GM21423 (cell line): ENCODE data around the gene CLASP1.
"Not testable (repeated sequence)": the region's sequence is repeated elsewhere in the genome, so short reads cannot be mapped to it uniquely, and the experiment has no call there.

Experiments used
- ATAC-seq: cut with Tn5 transposase; IDR thresholded peaks from one replicate; pipeline ENCODE4 v1.9.1; 2021; ENCODE audit warnings: mild to moderate bottlenecking, moderate library complexity; ENCODE audit not compliant: unreplicated experiment

CLASP1 gene

DNA sequence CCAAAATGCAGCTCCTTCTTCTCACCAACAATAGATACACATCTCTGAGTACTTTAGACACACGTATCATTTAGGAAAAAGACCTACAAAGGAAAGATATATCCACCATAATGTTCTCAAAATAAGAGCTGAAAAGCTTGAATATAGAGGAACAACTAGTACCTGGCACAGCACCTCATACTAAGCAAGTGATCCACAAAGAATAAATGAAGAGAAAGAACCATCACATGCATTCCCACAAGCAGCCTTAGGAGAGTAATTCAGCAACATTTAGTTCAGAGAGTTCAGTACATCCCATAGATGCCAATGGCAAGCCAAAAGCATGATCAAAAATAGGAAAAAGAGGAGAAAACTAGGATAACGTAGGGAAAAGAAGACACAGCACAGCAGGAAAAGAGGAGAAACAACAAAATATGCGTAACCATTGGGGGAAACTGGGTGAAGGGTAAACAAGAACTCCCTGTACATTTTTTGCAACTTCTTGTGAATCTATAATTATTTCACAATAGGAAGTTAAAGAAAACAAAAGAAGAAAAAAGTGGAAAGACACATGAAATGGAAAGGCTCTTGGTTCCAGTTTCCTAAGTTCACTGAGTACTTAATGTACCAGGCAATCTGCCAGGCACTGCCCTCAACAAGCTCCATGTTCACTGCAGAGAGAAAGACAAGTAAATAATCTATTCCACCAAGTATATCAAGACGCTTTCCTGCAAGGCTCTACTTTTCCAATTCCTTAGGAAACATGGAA is 22.3 kb downstream of the CLASP1 start:
- no peak for ATAC-seq

DNA sequence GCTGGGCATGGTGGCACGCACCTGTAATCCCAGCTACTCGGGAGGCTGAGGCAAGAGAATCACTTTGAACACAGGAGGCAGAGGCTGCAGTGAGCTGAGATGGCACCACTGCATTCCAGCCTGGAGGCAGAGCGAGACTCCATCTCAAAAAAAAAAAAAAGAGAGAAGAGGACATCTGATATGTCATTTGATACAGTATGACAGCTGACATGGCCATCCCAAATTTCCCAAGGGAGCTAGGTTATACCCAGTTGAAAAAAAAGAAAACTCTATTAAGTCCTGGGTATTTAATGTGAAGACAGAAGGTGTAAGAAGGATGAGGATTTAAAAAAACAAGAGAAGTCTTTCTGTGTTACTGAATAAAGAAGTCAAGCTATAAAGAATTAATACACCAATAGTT is 23.3 kb downstream of the CLASP1 start:
- no peak for ATAC-seq

DNA sequence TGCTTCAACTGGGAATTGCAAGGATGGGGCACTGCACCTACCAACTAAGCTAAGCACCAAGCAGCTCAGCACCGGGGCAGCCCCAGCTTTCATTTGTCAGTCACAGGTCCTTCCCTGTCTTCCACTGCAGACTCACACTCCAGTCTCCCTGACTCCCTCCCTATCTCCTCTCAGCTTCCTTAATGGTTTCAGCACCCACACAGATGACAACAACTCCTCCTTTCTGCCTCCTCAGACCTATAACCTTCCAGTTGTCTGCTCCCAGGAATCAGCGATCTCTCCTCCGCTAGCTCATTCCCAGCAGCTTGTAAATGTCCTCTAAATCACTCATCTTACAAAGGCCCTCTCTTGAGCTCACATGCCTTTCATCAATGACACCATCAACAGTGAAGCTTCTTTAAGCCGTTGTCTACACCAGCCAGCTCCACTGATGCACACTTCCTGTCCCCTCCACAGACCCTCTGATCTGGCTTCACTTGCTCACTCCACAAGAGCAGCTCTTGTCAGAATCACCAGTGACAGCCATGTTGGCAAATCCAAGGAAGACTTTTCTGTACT is 32.1 kb downstream of the CLASP1 start:
- ATAC-seq = peak; percentile 61

DNA sequence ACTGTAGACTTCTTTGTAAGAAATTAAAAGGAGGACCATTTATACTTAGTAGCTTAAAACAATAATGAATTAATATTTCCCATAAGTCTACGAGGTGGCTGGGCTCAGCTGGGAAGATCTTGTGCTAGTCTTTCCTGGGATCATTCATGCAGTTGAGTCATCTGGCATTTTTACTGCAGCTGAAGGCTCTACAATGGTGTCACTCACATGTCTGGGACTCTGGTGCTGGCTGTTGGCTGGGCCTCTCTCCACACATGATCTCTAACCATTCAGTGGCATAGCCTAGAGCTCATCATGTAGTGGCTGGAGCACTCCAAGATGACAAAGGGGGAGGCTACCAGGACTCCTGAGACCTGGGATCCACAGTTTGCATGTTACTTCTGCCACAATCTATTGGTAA is 35.5 kb downstream of the CLASP1 start:
- no peak for ATAC-seq

DNA sequence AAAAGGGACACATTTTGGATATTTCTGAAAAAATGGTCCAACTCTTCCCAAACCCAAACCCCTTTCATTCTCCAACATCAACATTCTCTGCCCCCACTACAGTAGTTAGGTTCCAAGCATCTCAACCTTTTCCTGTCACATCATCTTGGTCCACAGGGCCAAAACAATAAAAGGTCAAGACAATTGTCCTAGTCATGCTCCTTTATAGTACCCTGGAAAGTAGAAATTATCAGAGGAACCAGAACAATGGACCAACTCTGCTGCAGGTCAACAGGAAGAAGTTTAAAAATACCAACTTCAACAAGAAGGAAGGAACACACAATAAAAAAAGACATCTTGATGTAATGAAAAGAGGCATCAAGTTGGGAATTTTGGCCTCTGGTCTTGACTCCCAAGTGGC is 36.1 kb downstream of the CLASP1 start:
- ATAC-seq = no peak

DNA sequence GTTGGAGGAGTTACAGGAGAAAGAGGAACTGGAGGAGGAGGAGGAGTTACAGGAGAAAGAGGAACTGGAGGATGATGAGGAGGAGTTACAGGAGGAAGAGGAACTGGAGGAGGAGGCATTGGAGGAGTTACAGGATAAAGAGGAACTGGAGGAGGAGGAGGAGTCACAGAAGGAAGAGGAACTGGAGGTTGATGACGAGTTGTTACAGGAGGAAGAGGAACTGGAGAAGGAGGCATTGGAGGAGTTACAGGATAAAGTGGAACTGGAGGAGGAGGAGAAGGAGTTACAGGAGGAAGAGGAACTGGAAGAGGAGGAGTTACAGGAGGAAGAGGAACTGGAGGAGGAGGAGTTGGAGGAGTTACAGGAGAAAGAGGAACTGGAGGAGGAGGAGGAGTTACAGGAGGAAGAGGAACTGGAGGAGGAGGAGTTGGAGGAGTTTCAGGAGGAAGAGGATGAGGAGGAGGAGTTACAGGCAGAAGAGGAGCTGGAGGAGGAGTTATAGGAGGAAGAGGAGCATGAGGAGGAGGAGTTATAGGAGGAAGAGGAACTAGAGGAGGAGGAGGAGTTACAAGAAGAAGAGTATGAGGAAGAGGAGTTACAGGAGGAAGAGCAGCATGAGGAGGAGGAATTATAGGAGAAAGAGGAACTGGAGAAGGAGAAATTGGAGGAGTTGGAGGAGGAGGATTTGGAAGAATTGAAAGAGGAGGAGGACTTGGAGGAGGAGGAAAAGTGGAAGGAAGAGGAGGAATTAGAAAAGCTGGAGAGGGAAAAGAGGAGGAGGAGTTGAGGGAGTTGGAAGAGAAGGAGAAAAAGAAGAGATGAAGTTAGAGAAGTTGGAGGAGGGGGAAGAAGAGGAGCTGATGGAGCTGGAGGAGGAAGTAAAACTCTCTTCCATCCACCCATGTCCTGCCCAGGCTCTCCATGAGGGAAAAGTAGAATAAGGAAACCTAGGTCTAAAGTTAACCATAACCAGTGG is 37.2 kb downstream of the CLASP1 start:
- no peak for ATAC-seq

DNA sequence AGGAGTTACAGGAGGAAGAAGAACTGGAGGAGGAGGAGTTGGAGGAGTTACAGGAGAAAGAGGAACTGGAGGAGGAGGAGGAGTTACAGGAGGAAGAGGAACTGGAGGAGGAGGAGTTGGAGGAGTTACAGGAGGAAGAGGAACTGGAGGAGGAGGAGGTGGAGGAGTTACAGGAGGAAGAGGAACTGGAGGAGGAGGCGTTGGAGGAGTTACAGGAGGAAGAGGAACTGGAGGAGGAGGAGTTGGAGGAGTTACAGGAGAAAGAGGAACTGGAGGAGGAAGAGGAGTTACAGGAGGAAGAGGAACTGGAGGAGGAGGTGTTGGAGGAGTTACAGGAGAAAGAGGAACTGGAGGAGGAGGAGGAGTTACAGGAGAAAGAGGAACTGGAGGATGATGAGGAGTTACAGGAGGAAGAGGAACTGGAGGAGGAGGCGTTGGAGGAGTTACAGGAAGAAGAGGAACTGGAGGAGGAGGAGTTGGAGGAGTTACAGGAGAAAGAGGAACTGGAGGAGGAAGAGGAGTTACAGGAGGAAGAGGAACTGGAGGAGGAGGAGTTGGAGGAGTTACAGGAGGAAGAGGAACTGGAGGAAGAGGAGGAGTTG is 38.1 kb downstream of the CLASP1 start:
- not testable (repeated sequence) for ATAC-seq

DNA sequence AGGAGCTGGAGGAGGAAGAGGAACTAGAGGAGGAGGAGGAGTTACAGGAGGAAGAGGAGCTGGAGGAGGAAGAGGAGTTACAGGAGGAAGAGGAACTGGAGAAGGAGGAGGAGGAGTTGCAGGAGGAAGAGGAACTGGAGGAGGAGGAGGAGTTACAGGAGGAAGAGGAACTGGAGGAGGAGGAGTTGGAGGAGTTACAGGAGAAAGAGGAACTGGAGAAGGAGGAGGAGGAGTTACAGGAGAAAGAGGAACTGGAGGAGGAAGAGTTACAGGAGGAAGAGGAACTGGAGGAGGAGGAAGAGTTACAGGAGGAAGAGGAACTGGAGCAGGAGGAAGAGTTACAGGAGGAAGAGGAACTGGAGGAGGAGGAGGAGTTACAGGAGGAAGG is 38.8 kb downstream of the CLASP1 start:
- not testable (repeated sequence) for ATAC-seq

DNA sequence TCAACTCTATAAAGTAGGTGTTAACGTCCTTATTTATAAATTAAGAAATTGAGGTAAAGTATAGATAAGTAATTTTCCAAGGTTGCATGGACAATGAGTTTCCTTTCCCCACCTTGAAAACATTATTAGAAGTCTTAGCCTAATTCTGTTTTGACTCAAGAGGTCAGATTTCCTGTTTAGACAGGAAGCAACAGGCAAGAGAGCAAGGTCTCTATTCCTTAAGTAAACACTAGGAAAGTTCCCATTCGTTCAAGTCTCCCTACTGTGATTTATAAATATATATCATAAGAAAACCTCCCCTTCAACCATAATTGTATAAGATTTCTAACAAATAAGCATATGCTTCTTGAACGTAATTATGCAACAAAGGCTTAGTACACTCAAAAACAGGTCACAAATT is 40.3 kb downstream of the CLASP1 start:
- no peak for ATAC-seq

DNA sequence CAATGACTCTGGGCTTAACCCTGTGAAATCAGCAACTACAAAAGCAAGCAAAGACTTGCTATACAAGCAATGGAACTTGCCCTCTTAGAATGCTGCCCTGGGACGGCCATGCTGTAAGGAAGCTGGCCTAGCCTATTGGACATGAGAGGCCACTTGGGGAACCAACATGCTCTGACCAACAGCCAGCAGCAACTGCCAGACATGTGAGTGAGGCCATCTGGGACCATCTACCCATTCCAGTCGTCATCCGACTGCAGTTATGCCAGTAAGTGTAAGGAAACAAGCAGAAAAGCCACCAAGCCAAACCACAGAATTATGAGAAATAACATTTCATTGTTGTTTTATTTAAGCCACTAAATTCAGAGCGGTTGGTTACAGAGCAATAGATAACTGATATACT is 40.9 kb downstream of the CLASP1 start:
- ATAC-seq = no peak

DNA sequence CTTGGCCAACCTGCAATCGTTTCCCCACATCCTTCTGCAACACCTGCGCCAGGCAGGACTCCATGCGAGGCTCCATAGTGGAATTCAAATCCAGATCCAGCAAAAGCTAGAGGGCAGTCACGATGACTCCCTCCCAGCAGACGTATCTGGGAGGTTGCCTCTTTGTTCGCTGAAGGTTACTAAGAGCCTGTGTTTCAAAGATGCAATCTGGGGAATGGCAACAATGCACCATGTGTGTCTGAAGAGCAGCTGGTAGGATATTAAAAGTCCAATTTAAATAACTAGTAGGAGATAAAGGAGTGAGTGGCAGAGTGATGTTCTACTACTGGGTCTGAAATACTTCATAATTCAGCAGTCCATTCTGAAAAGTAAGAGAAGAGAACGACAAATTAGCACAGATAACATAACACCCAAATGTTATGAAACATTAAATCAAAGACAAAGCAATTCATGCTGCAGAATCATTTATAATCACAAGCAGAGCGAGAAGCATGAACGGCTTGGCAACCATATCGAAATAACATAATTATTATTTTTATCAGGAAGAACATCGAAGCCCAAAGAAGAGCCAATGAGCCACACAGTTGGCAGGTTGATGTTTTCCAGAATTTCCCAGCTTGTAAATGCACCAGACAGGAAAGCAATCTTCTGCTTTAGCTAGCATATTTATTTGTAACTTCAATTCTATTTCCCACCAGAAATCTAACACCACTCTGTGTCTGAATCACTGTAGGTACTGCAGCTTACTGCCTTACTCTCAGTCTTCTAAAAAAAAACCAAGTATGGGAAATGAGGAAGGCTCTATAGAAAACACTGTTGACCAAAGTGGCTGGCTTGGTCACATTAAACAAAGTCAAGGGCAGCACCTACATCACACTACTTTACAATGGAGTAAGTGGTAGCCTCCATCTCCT is 43.2 kb downstream of the CLASP1 start:
- ATAC-seq = no peak

DNA sequence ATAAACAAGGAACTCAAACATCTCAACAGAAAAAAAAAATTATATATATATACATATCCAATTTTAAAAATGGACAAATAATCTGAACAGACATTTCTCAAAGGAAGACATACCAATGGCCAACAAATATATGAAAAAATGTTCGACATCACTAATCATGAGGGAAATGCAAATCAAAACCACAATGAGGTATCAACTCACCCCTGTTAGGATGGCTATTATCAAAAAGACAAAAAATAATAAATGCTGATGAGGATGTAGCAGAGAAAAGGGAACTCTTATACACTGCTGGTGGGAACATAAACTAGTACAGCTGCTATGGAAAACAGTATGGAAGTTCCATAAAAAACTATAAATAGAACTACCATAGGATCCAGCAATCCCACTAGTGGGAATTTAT is 46.1 kb downstream of the CLASP1 start:
- ATAC-seq = no peak

DNA sequence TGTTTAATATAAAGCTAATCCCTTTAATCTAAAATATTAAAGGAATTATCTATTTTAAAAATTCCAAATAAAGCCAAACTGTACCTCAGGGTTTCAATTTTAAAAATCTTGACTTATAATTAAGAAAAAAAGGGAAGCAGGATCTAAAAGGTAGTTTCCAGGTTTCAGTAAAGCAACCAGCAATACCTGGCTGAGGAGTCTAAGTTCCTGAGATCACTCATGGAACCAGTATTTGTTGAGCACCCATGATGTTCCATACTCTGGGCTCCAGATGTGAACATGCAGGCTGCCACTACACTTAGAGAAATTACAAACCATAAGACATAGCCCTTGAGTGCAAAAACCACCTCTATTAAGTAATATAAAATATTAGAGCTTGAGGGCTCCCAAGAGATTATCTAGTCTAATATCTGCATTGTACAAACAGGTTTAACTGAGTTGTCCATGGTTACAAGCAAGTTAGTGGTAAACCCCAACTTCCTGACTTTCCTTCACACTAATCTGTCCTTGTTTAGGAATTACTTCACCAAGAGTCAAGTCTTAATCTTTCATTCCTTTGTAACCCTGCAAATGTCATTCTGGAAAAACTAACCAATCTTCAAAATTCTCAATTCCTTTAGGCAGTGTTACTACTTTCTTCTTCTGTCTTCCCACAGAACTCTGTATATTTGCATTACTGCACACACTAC is 49.2 kb downstream of the CLASP1 start:
- no peak for ATAC-seq

DNA sequence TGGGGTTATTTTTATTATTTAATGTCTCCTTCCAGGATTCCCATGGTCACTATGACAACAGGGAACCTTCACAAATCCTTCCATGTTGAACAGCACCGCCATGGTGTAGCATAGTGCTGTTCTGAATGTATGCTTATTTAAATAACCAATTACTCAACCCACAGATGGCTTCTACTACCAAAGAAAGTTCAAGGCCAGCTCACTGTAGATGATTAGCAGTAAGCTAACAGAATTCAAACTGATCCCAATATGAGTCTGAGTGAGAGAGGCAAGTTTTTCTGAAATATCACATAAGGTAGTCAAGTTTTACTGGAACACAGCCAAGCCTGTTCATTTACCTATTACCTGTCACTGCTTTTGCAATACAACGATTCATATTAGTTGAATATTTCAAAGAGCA is 51.2 kb downstream of the CLASP1 start:
- ATAC-seq = no peak

DNA sequence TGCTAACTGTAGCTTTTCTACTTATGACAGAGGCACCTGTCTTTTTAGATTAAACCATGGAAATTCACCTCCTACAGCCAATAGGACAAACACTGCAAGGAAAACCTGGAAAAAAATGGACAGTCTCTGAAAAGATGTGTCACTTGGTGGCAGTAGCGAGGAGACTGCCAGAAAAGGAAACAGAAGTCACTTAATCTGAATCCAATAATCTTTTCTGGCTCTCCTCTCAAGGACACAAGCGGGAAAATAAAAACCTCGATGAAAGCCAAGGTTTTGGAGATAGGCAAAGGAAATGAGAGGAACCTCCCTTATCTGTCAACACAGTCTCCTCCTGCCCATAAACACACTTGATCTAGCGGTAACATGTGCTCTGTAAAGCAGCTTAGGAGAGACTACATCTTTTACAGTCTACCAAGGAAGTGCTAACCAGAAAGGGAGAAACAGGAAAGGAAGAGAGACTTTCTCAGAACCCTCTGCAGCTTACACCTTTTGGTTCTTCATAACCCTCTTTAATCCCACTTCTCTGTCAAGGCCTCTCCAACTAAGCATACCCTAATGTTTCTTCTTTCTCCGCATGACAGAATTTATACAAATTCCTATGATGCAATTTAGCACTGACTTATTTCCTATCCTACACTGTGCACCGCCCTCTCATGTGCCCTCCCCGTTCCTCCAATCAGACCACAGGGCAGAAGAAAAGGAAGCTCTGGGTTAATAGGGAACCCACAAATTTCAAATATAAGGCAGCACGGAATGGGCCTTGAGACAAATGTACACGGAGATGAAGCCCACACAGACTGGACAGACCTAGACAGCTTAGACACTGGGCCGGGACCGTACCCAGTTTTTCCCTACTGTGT is 52.8 kb downstream of the CLASP1 start:
- ATAC-seq = peak; percentile 66

DNA sequence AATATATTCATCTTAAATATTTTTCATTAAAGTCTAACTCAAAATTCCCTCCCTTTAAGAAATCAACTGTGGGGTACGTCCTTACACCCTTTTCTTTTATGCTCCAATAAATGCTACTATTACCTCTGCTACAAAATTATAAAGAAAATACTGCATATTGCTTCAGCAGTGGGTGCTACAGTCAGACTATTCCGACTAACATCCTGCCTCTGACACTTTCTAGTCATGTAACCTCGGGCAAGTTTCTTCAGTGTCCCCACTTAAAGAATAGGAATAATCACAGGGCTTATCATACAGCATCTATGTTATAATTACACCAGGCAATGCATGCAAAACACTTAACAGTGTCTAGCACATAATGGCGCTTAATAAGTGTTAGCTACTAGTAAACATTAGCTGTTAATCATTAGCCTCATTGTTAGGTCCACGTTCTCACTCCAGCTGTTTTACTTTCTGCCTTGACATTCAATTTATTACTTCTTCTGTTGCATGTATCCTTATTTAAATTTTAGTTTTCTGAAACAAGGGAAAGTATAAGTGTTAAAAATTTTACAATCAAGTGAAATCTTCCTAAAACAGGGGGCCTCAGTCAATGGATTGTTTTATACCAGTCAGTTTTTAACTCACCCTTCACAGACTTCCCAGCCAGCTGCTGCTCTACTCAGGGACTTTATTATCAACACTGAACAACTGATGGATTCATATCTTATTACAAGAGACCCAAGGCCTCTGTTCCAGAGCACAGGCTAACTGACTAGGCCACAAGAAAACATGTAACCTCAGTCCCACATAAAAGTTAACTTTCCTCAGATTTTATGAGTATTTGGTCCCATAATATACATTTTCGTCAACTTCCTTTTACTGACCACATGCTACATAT is 54.0 kb downstream of the CLASP1 start:
- peak; percentile 39 for ATAC-seq

DNA sequence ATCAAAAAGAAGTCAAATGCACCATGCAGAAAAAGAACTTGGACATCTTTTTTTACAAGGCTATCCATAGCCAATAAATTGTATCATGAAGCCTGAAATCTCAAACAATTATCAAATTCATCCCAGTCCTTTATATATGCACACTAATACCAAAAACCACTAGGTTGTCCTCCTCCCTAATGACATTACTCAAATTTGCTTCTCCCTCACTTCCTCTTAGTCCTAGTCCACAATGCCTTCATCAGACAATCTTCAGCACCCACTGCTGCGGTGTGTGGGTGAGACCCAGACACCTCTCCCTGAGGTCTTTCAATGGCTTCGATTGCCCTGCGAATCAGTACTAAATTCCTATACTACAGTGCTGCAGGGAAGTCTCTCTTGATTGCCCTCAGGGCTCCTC is 58.1 kb downstream of the CLASP1 start:
- no peak for ATAC-seq

DNA sequence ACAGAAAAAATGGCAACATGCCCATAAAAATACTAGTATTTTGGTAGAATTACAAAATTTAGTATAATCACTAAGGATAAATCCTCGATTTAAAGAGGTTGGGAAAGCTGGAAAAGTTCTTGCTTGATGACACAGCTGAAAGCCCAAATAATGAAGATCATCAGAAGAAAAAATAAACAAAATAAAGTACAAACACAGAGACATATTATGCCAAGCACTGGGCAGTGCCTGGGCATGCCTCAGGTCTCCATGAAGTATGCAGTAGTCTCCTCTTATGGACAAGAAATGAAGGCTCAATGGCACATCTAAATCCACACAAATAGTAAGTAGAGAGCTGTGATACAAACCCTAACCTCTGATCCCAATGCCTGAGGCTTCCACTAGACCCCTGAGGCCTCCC is 60.9 kb downstream of the CLASP1 start:
- no peak for ATAC-seq
